ENCODE data around the gene BRD3.
"Not testable (repeated sequence)": the region's sequence is repeated elsewhere in the genome, so short reads cannot be mapped to it uniquely, and the experiment has no call there.

The BRD3 gene

GRCh38 chr9:134067904-134068743 is at the start of gene BRD3:
Gene BRD3, minus strand, starts transcription at chr9:134068026. Its CDS starts 14,549 bp downstream, at chr9:134053477.
- peak within 1 kb of the TSS; percentile 90 for H3K4me3 ChIP-seq (ENCODE audit: low read length)
- TF ChIP-seq CTCF (conservative IDR thresholded peaks at IDR 0.05; ENCODE audit: low read depth, low read length): no peak
- DNase-seq (ENCODE audit: low read depth): no peak

- no peak for TF ChIP-seq CTCF (conservative IDR thresholded peaks at IDR 0.05; ENCODE audit: low read depth, low read length)
- no peak for DNase-seq (ENCODE audit: low read depth)
- no peak overlapping the region for H3K4me3 ChIP-seq (ENCODE audit: low read length)
These were observed 44.7 kb upstream of the BRD3 start for GRCh38 chr9:134112561-134112960.

GRCh38 chr9:134111064-134111463 is 43.2 kb upstream of the BRD3 start:
- DNase-seq (ENCODE audit: low read depth): no peak
- no peak overlapping the region for H3K4me3 ChIP-seq (ENCODE audit: low read length)
- no peak for TF ChIP-seq CTCF (conservative IDR thresholded peaks at IDR 0.05; ENCODE audit: low read depth, low read length)

GRCh38 chr9:134103391-134103998 is 35.7 kb upstream of the BRD3 start:
- no peak overlapping the region for H3K4me3 ChIP-seq (ENCODE audit: low read length)
- TF ChIP-seq CTCF (conservative IDR thresholded peaks at IDR 0.05; ENCODE audit: low read depth, low read length): no peak
- no peak for DNase-seq (ENCODE audit: low read depth)

GRCh38 chr9:134101623-134102149 is 33.9 kb upstream of the BRD3 start:
- no peak for DNase-seq (ENCODE audit: low read depth)
- no peak overlapping the region for H3K4me3 ChIP-seq (ENCODE audit: low read length)
- TF ChIP-seq CTCF (conservative IDR thresholded peaks at IDR 0.05; ENCODE audit: low read depth, low read length): no peak

GRCh38 chr9:134101133-134101532 is 33.3 kb upstream of the BRD3 start:
- not testable (repeated sequence) for H3K4me3 ChIP-seq (ENCODE audit: low read length); DNase-seq (ENCODE audit: low read depth)

GRCh38 chr9:134100040-134100439 is 32.2 kb upstream of the BRD3 start:
- no peak for DNase-seq (ENCODE audit: low read depth)
- no peak overlapping the region for H3K4me3 ChIP-seq (ENCODE audit: low read length)
- no peak for TF ChIP-seq CTCF (conservative IDR thresholded peaks at IDR 0.05; ENCODE audit: low read depth, low read length)

Data from retinal pigment epithelial cell (primary cell).